ENCODE data around the gene HRCT1. TPM values are rescaled to one million over a fixed set of nuclear protein-coding genes. Genes with fewer than 3 reads are reported as not detected.

The HRCT1 gene
- total and polyA plus RNA-seq, 12 donors = 0.35 to 5.9 (median 1.7) TPM; not detected in 3

DNA sequence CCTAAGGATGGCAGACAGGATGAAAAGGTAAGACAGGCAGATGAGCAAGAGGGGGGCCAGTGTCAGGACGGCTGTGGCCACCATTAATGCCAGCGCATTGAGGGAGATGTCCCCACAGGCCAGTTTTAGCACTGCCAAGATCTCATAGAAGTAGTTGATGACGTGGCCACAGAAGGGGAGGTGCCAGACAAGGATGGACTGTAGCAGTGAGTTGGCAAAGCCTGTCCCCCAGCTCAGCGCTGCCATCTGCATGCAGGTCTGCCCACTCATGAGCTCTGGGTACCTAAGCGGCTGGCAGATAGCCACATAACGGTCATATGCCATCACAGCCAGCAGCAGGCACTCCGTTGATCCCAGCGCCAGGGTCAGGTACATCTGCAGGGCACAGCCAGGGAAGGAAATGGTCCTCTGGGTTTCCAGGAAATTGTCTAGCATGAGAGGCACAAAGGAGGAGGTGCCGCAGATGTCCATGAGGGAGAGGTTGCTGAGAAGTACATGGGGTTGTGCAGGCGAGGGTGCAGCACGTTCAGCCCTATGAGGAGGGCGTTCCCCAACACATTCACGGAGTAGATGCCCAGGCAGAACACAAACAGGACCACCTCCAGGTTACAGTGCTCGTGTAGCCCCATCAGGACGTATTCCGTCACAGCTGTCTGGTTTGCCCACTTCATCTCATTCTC, 46.6 kb upstream of the HRCT1 start:
- 40 to 57% (median 46%) methylated on average over 8 to 16 of the region's 16 CpGs for WGBS, 4 donors
- no peak overlapping the region for H3K27ac ChIP-seq
- peak in 6 of 7 donors; percentile 49 to 78 (median 56) for DNase-seq
- TF ChIP-seq, protein P1, sequence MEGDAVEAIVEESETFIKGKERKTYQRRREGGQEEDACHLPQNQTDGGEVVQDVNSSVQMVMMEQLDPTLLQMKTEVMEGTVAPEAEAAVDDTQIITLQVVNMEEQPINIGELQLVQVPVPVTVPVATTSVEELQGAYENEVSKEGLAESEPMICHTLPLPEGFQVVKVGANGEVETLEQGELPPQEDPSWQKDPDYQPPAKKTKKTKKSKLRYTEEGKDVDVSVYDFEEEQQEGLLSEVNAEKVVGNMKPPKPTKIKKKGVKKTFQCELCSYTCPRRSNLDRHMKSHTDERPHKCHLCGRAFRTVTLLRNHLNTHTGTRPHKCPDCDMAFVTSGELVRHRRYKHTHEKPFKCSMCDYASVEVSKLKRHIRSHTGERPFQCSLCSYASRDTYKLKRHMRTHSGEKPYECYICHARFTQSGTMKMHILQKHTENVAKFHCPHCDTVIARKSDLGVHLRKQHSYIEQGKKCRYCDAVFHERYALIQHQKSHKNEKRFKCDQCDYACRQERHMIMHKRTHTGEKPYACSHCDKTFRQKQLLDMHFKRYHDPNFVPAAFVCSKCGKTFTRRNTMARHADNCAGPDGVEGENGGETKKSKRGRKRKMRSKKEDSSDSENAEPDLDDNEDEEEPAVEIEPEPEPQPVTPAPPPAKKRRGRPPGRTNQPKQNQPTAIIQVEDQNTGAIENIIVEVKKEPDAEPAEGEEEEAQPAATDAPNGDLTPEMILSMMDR (IDR thresholded peaks at IDR 0.05) = peak in 1 of 6 experiments; percentile 3
- TF ChIP-seq POLR2A (IDR thresholded peaks at IDR 0.05) = no peak
- no peaks in the 10 kb centered on the region for H3K9me3 ChIP-seq (replicated peaks in 1 of 3)
- intact Hi-C loops (cut with DNase I) = no loop called here
- H3K36me3 ChIP-seq (replicated peaks in 1 of 2) = no peaks in the 10 kb centered on the region
- H3K27me3 ChIP-seq = no peaks in the 10 kb centered on the region
- no peak overlapping the region for H3K4me3 ChIP-seq
- H3K4me1 ChIP-seq (replicated peaks in 1 of 2) = no peaks in the 10 kb centered on the region

DNA sequence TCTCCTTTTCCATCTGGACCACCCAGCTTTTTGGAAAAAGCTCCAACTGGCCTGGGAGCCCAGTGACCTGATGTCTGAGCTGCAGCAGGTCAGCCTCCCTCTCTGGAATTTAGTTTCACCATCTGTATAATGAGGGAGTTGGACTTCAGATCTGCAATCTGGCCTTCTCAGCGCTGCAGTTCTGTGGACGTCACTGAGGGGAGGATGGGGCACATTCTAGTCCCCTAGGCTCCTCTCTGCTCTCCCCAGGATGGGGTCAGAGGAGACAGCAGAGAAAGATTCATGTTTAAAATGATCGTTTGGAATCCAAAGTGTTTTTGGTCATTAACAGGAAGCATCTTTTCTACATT, 46.0 kb upstream of the HRCT1 start:
- no peak for TF ChIP-seq POLR2A (IDR thresholded peaks at IDR 0.05)
- TF ChIP-seq, protein P1 (IDR thresholded peaks at IDR 0.05) = no peak
- no peaks in the 10 kb centered on the region for H3K9me3 ChIP-seq (replicated peaks in 1 of 3)
- peaks cover 4% of the 10 kb centered on the region for H3K27me3 ChIP-seq
- H3K36me3 ChIP-seq (replicated peaks in 1 of 2) = no peaks in the 10 kb centered on the region
- intact Hi-C loops (cut with DNase I) = no loop called here
- WGBS, 4 donors = 35 to 49% (median 39%) methylated on average over 3 of the region's 3 CpGs
- H3K4me3 ChIP-seq = no peak overlapping the region
- H3K4me1 ChIP-seq (replicated peaks in 1 of 2) = no peaks in the 10 kb centered on the region
- peak in 2 of 7 donors; percentile 20 to 44 for DNase-seq
- no peak overlapping the region for H3K27ac ChIP-seq

DNA sequence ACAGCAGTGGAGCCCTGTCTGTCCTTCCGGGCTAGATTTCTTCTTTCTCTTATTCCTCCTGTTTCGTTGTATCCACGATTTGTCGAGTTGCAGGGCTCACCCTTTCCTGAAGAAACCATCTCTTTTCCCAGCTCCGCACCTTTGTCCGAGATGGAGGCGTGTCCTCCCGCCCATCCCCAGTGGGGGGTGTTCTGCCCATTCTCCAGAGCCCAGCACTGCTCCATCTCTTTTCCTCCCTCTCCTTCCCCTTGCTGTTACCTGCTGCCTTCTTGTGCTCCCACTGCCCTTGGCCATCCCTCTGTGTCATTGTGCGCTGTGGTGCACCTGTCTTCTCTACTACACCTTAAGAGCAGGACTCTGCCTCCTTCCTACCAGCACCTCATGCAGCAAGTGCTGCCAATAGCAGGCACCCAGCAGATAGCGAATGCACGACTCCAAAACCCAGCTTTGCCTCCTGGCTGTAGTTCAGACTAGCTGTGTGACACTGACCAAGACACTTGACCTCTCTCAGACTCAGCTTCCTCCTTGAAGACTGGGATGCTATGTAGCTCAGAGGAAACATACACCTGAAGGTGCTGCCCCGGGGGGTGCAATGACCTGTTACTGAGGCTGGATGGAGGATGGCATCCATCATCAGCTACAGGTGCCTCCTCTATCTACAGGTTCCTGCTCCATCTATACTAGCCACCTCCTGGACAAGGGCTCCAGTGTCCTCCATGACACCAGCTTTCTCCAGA, 44.7 kb upstream of the HRCT1 start:
- WGBS, 4 donors = 61 to 70% (median 65%) methylated on average over 12 of the region's 12 CpGs
- no peak overlapping the region for H3K4me3 ChIP-seq
- DNase-seq = peak in 2 of 7 donors; percentile 16 to 45
- H3K4me1 ChIP-seq (replicated peaks in 1 of 2) = no peaks in the 10 kb centered on the region
- H3K9me3 ChIP-seq (replicated peaks in 1 of 3) = no peaks in the 10 kb centered on the region
- no peaks in the 10 kb centered on the region for H3K36me3 ChIP-seq (replicated peaks in 1 of 2)
- intact Hi-C loops (cut with DNase I) = no loop called here
- H3K27me3 ChIP-seq = peaks cover 8% of the 10 kb centered on the region
- no peak for TF ChIP-seq POLR2A (IDR thresholded peaks at IDR 0.05)
- no peak overlapping the region for H3K27ac ChIP-seq

DNA sequence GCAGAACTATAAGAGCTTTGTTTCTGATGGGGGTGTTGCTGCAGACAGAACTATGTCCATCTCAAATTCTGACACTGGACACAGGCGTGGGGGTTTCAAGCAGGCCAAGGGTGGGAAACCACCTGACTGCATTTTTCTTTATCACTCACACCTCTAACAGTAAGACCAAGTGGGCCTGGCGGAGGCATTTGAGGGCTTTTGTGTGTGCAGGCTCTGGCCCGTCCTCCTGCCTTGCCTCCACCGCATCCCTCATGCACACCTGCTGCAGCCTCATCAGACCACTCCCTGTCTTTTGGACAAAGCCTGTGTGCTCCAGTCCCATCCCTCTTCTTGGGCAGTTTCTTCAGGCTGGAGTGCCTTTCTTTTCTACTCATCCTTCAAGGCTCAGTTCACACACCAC, 43.7 kb upstream of the HRCT1 start:
- Histone ChIP-seq H3K27me3 (peaks cover 8% of the 10 kb centered on the region), H3K4me3 (no peak overlapping the region), H3K4me1 (replicated peaks in 1 of 2) (no peaks in the 10 kb centered on the region), H3K27ac (no peak overlapping the region), H3K36me3 (replicated peaks in 1 of 2) (no peaks in the 10 kb centered on the region), H3K9me3 (replicated peaks in 1 of 3) (no peaks in the 10 kb centered on the region)
- WGBS, 4 donors = 80 to 94% (median 88%) methylated on average over 4 of the region's 4 CpGs
- DNase-seq = peak in 1 of 7 donors; percentile 39
- TF ChIP-seq POLR2A (IDR thresholded peaks at IDR 0.05) = no peak
- TF ChIP-seq, protein P1 (IDR thresholded peaks at IDR 0.05) = no peak
- intact Hi-C loops (cut with DNase I) = no loop called here

Measured in adrenal gland (tissue), 12 donors.